Lower leg skin (tissue), 3 donors: ENCODE data around the gene NOL3.

Experiments used
- CTCF ChIP-seq, 3 donors: fragments of 450-650 bp; IDR thresholded peaks; one replicate each; pipeline ENCODE4 v1.5.1; 2016; ENCODE audit warnings: antibody characterized with exemption in 3 of 3, mild to moderate bottlenecking in 3 of 3, moderate library complexity in 2 of 3
- POLR2A ChIP-seq, 2 donors: fragments of 450-650 bp; IDR thresholded peaks; one replicate each; pipeline ENCODE4 v1.6.1; 2016 to 2017; ENCODE audit warnings: antibody characterized with exemption in 2 of 2, mild to moderate bottlenecking in 1 of 2, moderate library complexity in 1 of 2

GRCh38 chr16:67208154-67208896, 38.0 kb downstream of the NOL3 start:
- TF ChIP-seq CTCF (IDR thresholded peaks at IDR 0.05) (no peak), POLR2A (IDR thresholded peaks at IDR 0.05) (no peak)
